Daoy (cell line): ENCODE measurements around the gene EXOC3L4. TPM values are rescaled to one million over a fixed set of nuclear protein-coding genes. Genes with fewer than 3 reads are reported as not detected.
A peak's percentile ranks its signal among the peaks of the same experiment; 100 is the strongest.

Experiments
- DNase-seq: peaks from one replicate; pipeline ENCODE4 v3.0.0-alpha.2; 2015; ENCODE audit warnings: low read depth
- total RNA-seq: library from RNA; depleted of rRNA; stranded (reverse); fragments of >200 nt; shearing (Covaris generic); gene quantifications from 2 replicates; pipeline ENCODE4 v1.2.3, GENCODE V29; 2014

The EXOC3L4 gene
- total RNA-seq, 1 experiment from 2014 or later, result 0.97 TPM

DNA sequence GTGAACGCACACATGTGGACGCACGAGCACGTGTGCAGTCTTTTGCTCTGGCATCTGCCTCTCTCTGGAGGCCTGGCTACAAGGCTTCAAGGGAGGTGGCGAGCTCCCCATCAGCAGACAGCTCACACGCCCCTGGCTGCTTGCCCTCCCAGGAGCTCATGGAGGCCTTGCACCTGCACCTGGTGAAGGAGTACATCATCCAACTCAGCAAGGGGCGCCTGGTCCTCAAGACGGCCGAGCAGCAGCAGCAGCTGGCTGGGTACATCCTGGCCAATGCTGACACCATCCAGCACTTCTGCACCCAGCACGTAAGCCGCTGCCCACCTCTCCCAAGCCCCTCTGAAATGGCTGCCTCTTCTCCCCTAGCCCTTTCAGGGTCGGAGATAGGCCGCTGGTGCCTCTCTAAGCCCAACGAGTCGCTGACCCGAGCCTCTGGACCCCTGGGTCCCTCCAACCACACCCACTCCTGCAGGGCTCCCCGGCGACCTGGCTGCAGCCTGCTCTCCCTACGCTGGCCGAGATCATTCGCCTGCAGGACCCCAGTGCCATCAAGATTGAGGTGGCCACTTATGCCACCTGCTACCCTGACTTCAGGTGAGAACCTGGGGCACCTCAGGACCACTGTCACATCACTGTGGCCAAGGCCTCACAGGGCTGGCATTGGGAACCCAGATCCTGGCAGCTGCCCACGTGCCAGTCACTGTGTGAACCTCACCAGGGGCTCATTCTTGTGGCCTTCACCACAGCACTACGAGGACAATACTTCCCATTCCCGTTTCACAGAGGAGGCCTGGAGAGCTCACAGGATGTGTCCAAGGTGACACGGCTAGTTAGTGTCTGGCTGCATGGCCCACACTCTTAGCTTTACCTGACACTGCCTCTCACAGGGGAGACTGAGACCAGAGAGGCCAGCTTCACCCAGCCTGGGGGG is 39.0 kb downstream of the EXOC3L4 start:
- no peak for DNase-seq

DNA sequence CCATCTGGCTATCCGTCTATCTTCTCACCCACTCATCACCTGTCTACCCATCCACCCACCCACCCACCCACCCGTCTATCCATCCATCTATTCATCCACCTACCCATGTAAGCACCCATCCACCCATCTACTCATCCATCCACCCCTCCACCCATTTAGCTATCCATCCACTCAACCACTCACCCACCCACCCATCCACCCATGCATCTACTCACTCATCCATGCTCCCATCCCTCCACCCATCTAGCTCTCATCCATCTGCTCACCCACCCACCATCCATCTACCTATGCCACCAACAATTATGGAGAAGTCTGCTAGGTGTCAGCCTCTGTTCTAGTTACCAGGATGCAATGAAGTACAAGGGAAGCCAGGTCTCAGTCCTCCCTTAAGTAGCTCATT is 39.9 kb downstream of the EXOC3L4 start:
- no peak for DNase-seq

DNA sequence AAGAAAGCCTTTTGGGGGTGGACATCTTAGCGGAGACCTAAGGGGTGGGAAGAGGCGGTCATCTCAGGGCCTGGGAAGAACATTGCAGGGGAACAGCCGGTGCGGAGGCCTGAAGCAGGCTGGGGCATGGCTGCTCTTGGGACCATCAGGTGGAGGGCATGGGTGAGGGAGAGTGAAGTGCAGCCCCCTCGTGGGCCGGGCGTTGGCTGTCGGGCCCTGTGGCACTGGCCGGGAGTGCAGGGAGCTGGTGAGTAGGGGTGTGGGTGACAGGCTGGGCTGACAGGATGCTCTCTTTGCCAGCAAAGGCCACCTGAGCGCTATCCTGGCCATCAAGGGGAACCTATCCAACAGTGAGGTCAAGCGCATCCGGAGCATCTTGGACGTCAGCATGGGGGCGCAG is 40.4 kb downstream of the EXOC3L4 start:
- no peak for DNase-seq

DNA sequence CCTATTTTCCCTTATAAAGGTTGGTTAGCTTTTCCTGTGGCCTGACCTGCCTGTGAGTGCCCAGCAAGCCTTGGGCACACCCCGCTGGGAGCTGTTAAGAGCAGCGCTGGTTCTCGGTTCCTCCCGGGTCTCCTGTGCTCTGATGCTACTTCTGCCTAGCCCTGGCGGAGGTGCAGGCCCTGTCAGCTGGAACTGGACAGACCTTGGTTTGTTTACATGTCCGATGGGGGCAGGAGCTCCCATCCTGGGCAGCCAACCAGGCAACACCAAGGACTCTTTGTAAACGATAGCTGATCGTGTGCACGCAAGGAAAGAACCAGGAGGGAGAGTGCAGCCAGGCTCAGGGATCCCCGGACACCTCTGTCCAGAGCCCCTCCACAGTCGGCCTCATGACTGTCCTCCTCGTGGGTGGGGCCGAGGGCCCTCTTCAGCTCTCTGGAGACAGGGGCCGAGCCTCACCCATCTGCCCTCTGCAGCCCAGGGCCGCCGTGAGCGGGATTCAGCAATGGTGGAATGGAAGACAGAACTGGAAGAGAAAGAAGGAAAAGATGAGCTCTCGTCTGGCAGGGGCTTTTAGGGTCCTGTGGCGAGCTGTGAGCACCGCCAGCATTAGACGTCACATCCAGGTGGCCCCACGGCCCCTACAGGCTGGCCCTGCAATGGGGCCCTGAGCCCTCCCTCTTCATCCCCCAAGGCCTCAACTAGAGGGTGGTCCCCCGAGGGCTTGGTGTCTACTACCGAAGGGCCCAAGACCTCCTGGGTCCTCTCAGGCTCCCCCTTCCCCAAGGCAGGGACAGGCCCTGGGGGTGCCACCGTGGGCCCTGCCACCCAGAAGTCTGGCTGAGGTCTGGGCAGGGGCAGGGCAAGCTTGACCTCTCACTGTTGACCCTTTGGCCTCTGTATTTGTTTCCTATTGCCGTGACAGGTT is 41.1 kb downstream of the EXOC3L4 start:
- DNase-seq, result no peak

DNA sequence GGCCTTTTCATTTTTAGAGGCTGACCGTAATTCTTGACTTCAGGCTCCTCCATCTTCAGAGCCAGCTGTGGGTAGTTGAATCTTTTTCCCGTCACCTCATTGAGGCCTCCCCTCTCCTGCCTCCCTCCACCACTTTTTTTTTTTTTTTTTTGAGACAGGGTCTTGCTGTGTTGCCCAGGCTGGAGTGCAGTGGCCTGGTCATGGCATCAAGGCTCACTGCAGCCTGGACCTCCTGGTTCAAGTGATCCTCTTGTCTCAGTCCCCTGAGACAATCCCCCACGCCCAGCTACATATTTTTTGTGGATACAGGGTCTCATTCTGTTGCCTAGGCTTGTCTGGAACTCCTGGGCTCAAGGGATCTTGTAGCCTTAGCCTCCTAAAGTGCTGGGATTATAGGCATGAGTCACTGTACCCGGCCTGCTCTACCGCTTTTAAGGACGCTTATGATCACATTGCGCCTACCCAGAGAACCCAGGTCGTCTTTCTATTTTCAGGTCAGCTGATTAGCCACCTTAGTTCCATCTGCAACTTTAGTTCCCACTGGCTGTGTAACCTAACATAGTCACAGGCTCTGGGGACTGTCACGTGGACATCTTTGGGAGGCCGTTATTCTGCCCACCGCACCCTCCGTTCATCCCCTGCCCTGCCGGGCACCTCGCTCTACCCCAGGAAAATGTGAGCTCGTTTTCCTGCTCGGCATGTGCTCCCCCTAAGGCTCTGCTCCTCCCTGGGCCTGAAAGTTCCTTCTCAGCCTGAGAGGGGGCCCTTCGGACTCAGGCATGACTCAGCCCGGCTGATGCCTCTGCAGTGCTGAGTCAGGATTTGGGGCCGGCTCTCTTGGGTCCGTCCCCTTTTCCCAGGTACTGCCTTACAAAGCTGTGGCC is 42.1 kb downstream of the EXOC3L4 start:
- DNase-seq, result peak; percentile 83

DNA sequence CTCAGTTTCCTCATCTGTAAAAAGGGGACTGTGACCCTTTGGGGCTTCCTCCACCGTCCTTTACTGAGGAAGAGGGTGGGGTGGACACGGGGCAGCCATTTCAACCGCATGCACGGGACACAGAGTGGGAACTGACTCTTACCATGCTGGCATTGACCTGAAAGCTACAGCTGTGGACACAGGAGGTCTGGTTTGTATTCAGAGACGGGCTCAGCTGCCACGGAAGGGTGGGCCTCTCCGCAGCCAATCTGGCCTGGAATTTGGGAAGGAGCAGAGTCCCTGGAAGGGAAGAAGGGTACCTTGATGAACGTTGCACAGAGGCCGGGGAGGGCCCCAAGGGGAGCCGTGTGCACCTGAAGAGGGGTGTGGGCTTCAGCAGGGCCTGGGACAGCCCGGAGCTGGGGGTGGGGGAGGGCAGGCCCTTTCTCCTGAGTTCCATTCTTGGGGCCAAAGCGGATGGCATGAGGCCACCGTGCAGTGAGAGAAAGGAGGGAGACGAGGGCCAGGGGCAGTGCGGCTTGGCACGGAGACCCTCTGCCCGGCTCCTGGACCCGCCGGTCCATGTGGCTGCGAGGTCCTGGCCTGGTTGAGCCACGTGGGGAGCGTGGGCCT is 43.3 kb downstream of the EXOC3L4 start:
- DNase-seq, result no peak

DNA sequence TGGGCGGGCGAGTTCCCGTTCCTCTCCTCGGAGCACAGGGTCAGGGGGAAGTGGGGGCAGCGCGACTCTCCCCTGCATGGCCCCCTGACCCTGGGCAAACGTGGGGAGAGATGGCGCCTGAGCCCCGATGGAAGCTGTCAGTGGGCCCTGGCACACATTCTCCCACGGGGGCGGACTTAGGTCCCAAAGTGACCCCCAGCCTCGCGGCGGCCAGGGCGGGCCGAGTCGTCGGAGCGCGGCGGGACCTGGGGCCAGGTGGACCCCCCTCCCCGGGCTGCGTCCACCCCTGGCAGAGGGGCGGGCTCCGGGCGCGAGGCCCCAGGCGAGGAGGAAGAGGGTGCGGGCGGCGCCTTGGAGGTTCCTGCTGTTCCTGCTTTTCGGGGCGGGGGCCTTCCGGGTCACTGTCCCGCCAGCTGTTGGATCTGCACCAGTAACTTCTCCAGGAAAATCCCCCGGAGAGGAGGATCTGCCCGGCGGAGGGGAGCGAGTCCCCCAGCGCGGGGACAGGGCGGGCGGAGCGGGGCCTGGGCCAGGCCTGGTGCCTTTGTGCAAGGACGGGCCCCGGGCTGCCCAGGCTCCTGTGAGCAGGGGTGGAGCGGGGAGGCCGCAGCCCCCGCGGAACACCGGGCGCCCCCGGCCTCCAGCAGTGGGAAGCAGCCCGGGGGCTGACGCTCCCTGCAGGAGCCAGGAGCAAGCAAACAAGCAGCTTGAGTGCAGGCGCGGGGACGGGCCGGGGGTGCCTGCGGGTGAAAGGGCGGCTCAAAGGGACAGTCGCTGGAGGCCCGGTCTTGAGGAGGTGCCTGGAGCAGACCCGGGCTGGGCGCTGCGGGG is 44.0 kb downstream of the EXOC3L4 start:
- no peak for DNase-seq

DNA sequence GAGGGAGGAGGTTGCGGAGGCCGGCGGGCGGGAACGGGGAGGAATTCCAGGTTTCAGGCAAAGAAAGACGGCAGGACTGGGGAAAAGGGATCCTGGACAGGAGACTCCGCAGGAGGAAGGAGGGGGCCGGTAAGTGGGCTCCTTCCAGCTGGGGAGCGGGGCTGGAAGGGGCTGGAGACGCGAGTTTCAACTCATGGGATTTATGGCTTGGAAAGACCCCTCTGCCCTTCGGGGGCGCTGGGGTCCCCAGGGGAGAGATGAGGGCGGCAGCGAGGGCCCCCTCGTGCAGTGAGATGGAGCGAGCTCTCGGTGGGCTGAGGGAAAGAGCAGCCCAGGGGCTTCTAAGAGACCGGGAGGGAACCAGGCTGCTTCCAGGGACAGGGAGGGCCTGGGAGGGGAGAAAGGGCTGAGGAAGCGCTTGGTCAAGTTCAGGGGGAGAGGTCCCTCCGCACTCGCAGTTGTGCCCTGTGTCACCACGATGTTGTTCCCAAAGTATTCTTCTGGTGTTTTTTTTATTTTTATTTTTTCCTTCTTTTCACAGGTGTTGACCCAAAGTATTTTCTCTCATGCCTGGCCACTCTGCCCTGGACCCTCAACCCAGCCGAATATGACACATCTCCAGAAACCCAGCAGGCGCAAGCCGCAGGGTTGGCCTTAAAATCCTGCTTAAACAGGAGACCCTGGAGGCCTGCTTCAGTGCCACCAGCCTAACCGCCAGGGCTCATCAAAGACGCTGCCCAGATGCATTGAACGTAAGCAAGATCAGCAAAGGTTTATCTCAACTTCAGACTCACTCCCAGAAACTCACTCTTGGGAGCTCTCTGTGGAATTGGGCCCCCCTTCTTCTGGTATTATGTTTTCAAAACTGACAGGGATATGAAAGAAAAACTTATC is 44.9 kb downstream of the EXOC3L4 start:
- no peak for DNase-seq

DNA sequence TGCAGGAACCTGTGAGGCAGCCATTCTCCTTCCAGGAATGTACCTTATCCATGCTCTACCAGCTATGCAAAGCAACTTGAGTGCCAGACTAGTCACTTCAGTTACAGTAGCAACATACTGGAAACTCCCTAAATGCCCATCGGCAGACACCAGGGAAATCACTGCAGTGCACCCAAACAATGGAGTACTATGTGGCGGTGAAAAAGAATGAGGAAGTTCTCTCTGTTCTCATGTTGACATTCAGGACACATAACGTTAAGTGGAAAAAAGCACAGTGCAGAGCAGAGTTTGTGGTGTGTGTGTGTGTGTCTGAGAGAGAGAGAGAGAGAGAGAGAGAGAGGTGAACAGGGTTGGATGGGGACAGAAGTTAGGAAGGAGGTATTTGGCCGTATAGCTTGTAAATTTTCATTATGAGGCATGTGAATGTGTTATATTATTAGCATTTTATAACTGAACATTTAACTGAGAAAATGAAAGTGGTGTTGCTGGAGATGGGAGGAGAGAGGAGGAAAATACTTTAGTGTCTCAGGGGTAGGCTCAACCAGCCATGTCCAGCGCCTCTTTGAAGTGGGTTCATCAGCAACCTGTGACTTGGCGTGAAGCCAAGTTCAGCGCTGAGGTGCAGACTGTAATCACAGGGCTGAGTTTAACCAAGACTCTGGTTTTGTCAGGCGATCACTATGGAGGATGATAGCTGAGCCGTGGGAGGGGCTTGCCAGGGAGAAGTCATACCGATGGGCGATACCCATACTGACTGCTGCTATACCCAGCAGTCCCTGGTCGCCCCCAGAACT is 46.0 kb downstream of the EXOC3L4 start:
- peak; percentile 33 for DNase-seq

DNA sequence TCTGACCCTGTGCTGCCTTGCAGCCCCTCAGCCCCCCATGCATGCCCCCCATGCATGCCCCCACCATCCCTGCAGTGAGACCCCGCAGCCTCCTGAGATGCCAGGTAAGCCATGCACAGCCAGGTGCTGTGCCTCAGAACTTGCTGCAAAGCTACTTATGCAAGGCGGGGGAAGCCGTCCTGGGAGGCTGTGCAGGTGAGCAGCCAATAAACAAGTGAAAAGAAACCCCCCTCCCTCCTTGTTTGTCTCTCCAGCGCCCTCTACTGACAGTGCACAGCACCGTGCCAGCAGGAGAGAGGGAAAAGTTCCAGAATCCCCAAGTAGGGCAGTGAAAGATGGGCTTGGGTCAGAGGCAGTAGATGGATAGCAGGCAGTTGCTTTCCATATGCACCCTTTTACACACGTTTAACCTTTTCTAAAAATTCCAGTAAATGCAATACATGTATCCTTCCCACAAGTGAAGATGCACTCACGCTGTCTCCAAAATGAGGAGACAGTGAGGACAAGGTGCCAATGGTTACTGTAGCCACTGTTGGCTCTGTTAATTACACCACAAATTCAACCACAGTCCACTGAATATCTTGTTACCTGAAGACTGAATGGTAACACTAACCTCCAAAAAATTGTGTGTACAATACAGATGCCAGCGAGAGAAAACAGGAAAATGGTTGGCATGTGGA is 46.7 kb downstream of the EXOC3L4 start:
- peak; percentile 64 for DNase-seq

DNA sequence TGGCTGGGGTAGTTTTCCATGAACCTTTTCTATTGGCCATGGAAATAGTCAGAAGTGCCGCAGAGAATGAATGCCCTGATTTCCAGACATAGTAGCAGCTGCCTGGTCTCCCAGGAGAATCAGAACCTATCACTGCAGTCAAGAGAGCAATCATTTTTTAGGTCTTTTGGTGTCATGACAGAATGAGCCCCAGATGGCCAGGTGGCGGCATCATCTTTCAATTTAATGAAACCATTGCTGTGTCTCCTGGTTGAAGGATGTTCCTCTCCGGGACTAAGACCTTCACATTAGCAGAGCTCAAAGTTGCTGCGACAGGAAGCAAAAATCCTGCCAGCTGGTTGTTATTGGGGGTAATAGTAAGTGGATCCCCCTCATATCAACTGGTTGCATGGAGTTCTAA is 47.5 kb downstream of the EXOC3L4 start:
- no peak for DNase-seq

DNA sequence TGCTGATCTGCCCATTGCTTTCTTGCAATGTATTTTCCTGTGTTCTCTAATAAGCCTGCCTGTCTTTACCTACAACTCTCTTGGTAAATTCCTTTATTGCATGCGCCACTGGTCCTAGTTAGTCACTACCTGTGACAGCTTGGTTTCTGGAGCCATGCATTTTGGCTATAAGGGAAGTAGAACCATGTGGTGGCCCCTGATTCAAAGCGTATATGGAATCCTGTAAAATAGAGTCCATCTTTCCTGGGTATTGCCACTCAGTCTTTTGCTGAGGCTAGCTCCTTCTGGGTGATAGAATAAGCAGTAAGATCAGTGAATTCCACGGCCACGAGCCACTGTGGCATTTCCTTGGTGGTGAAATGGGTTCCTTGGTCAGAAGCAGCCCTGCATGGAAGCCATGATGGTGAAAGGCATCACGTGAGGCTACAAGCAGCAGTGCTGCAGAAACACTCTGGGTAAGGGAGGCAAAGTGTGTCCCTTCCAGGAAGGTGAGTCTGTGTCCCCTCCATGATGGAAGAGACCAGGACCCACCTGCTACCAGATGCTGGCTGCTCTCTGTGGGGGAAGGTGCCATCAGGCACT is 48.3 kb downstream of the EXOC3L4 start:
- DNase-seq, result no peak

DNA sequence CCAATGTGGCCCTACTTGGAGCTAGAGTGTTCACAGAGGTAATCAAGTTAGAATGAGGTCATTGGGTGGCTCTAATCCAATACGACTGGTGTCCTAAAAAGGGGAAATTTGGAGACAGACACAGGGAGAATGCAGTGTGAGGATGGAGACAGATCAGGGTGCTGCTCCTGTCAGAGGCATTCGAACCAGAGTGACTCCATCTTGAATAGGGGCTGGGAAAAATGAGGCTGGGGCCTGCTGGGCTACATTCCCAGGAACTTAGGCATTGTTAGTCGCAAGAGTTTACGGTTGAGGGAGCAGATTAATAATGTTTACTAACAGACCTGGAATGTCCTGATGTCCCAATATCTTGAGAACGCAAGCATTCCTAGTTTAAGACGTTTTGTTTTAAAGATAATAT is 49.0 kb downstream of the EXOC3L4 start:
- no peak for DNase-seq

DNA sequence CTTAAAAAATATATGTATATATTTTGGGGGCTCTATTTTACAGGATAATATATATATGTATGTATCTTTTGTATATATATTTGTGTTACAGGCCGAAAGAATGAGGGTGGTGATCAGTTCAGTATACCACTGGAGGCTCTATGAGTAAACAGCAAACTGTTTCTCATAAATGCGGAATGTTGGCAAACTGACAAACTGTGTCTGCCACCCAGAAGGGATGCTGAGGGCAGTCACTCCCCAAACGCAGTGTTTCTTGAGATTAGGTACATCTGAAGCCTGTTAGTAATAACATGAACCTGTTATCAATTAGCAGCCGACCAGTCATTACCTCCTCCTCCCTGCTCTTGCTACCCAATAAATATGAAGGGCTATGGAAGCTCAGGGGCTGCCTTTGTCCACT is 49.6 kb downstream of the EXOC3L4 start:
- peak; percentile 43 for DNase-seq

DNA sequence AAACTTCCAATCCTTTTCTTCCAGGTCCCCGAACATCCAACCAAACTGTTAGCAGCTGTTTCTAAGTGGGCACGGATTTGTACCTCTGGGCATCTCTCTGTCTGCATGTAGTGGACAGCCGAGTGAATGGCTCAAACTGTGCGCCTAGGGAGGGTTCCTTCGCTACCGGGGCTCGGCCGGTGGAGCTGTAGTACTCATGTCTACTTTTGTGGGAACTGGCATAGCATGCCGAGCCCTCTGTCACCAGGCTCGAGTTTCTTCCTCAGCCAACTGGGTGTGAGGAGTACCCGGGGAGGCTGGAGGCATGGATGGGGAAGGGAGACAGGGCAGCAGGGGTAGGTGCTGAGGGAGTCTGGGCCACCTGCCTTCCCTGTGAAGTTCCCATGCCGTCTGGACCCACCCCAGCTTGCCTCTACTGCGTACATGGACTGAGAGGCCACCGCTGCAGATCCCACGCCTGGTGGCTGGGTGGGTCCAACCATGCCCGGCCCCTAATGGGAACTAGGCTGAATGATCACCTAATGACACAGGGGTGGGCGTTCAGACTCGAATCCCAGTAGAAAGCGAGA is 51.7 kb downstream of the EXOC3L4 start:
- no peak for DNase-seq

DNA sequence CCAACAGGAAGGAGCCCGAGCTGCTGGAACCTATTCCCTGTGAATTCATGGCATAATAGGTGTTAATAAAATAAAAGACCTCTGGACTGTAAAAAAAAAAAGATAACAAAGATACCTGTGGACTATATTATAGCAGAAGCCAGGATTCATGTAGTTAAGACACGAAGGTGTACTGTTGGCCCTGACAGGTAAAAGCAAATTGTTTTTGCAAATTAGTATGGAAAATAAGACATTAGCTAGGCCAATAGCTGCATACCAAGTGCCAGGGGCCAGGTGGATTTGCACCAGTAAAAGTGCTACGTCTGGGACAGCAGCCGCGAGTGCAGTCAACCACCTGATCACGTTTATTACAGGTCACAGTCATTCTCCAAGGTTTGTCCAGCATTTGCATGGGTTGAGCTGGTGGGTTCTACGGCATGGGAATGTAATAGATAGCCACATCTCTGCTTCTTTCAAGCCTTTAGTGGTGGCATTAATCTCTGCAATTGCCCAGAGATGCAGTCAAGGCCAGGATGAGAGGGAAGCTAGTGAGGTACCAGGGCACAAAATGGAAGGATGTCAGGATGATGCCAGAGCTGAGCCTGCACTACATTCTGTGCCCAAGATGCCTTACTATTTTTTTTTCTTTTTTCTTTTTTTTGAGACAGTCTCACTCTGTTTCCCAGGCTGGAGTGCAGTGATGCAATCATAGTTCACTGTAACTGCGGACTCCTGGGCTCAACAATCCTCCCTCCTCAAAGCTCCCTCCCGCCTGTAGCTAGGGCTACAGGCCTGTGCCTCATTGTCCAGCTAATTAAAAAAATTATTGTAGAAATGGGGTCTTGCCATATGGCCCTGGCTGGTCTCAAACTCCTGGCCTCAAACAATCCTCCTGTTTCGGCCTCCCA is 55.1 kb downstream of the EXOC3L4 start:
- DNase-seq, result no peak
